Measurements from ENCODE around the gene MAPK8IP2. TPM values are rescaled to one million over a fixed set of nuclear protein-coding genes. Genes with fewer than 3 reads are reported as not detected.
A peak's percentile ranks its signal among the peaks of the same experiment; 100 is the strongest.

The MAPK8IP2 gene
- total and polyA plus RNA-seq, 2 of the 4 experiments (the other 2 are of a cell fraction): under 0.01 to 0.14 TPM

DNA sequence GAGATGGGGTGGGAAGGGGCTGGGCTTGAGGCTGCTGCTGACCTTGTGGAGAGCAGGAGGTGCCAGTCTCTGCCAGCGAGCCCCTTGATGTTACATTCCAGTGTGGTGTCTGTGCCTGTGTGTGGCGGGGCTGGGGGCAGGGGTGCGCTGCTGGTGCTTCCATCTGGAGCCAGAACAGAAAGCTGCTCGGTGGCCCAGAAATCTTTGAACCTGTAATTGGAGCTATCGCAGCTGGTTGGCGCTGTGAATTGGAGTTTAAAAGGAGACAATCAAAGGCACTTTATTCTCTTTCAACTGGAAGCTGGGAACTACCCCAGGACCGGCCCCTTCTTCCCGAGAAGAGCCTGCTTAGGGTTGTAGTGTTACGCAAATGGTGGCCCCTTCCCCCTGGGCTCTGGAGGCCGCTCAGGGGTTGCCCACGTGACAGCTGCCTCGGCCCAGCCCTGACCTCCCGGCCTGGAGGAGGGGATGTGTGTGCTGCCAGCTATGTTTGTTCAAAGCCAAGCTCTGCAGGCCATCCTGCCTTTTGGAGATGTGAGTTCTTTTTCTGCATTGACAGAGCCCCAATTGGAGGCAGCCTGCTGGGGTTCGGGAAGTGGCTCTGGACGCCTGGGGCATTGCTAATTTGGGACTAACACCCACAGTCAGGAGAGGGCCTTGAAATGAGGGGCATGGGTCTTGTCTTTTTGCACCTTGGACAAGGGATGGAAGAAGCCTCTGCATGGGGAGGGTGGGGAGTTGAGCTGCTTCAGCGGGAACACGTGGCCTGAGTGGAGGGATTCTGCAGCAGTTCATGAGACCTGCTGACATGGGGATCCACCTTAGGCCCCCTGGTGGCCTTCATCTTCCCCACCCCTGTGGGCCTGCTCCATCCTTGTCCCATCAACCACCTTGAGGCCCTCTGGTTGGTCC lies 41.4 kb downstream of the MAPK8IP2 start:
- Histone ChIP-seq H4K91ac (ENCODE audit: insufficient read depth, low read depth, low read length) (no peak overlapping the region), H2BK15ac (ENCODE audit: low read depth, low read length) (no peak overlapping the region), H3K56ac (ENCODE audit: extremely low read depth, insufficient read depth, low read length) (no peak overlapping the region), H3K79me1 (ENCODE audit: low read depth in 1 of 2, low read length in 2 of 2) (no peaks in the 10 kb centered on the region), H4K5ac (ENCODE audit: low read depth, low read length) (peak overlapping the region; percentile 6; the same call in 1 of the 2 replicates), H4K20me1 (ENCODE audit: insufficient read depth, low read length) (no peaks in the 10 kb centered on the region), H2AFZ (replicated peaks; ENCODE audit: low read length, poor library complexity) (peak overlapping the region; percentile 70), H3K18ac (ENCODE audit: low read depth, low read length) (no peak overlapping the region; the same call in 1 of the 2 replicates), H2BK120ac (ENCODE audit: low read depth, low read length) (no peak overlapping the region), H2BK20ac (ENCODE audit: low read depth, low read length) (no peak overlapping the region), H3K9ac (ENCODE audit: low read depth, low read length) (no peak overlapping the region), H3K9me3 (ENCODE audit: control insufficient read depth, insufficient read depth, low read length) (peaks cover 2% of the 10 kb centered on the region; the same call in 1 of the 2 replicates), H3K23ac (ENCODE audit: low read depth, low read length) (no peak overlapping the region), H3K4me1 (ENCODE audit: control insufficient read depth, insufficient read depth, low read length) (peaks cover 10% of the 10 kb centered on the region; the same call in 1 of the 2 replicates), H2AK5ac (ENCODE audit: low read depth, low read length) (no peak overlapping the region), H3K9me1 (ENCODE audit: insufficient read depth, low read length) (no peaks in the 10 kb centered on the region), H2AK9ac (replicated peaks; ENCODE audit: low read depth, low read length, poor library complexity) (no peak overlapping the region), H3K27ac (ENCODE audit: insufficient read depth, low read length) (no peak overlapping the region), H3K36me3 (ENCODE audit: control insufficient read depth, insufficient read depth, low read length) (no peaks in the 10 kb centered on the region), H3K14ac (replicated peaks; ENCODE audit: low read depth, low read length) (no peak overlapping the region), H3K4me3 (ENCODE audit: insufficient read depth, low read depth, low read length) (no peak overlapping the region), H4K8ac (ENCODE audit: low read depth in 2 of 2, low read length in 2 of 2) (no peak overlapping the region), H3K4ac (ENCODE audit: low read depth, low read length) (no peak overlapping the region), H3K4me2 (ENCODE audit: low read depth, low read length) (peak overlapping the region; percentile 54; the same call in 1 of the 2 replicates), H2BK5ac (ENCODE audit: low read depth, low read length, poor library complexity, severe bottlenecking) (no peak overlapping the region), H3K27me3 (ENCODE audit: control insufficient read depth, insufficient read depth, low read length) (peaks cover 40% of the 10 kb centered on the region)
- in situ Hi-C loops (cut with MboI; ENCODE audit: low sequenced_read_pairs): no loop called here
- peak; percentile 88 for ATAC-seq (ENCODE audit: low read depth)
- peak; percentile 32 for DNase-seq
- intact Hi-C loops (cut with micrococcal nuclease): no loop called here
- dilution Hi-C loops (cut with HindIII; ENCODE audit: low sequenced_read_pairs, unreplicated experiment): no loop called here
- WGBS, 2 experiments (ENCODE audit: extremely low coverage in 2 of 2, insufficient read length in 1 of 2): 10% methylated on average over 10 of the region's 17 CpGs; no CpG with 5 or more reads in 1 of the 2 experiments
- CTCF ChIA-PET: interaction anchor here (0.6 to 1.1 kb wide), 3 partner anchors 10 to 320 kb away, joined by 3 to 5 read pairs (median 3); no protein-coding TSS in a partner anchor
- no TSS peak for BruUV-seq (replicated peaks)
- POLR2A ChIA-PET (ENCODE audit: unreplicated experiment): no interaction called here
- TF ChIP-seq RFX5 (IDR thresholded peaks at IDR 0.05; ENCODE audit: low read depth, low read length) (no peak), POLR2A (IDR thresholded peaks at IDR 0.05; ENCODE audit: low read depth, low read length) (no peak), CTCF (conservative IDR thresholded peaks at IDR 0.05; ENCODE audit: low read depth, low read length) (peak; percentile 49), BHLHE40 (IDR thresholded peaks at IDR 0.05; ENCODE audit: low read depth, low read length) (no peak), MAZ (IDR thresholded peaks at IDR 0.05; ENCODE audit: borderline replicate concordance, low read depth, low read length) (no peak), RAD21 (IDR thresholded peaks at IDR 0.05; ENCODE audit: low read length) (peak; percentile 31; the same call in 1 of the 2 replicates), FOS (IDR thresholded peaks at IDR 0.05; ENCODE audit: low read depth, low read length) (no peak), MXI1 (IDR thresholded peaks at IDR 0.05; ENCODE audit: borderline replicate concordance, low read depth, low read length) (no peak), CEBPB (IDR thresholded peaks at IDR 0.05; ENCODE audit: low read depth, low read length) (no peak), SMC3 (IDR thresholded peaks at IDR 0.05; ENCODE audit: low read depth, low read length) (peak; percentile 13; the same call in 1 of the 2 replicates), CHD1 (IDR thresholded peaks at IDR 0.05; ENCODE audit: low read depth, low read length) (no peak), MAFK (IDR thresholded peaks at IDR 0.05; ENCODE audit: low read depth, low read length) (no peak)
- TF ChIP-seq, protein P1, sequence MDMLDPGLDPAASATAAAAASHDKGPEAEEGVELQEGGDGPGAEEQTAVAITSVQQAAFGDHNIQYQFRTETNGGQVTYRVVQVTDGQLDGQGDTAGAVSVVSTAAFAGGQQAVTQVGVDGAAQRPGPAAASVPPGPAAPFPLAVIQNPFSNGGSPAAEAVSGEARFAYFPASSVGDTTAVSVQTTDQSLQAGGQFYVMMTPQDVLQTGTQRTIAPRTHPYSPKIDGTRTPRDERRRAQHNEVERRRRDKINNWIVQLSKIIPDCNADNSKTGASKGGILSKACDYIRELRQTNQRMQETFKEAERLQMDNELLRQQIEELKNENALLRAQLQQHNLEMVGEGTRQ (IDR thresholded peaks at IDR 0.05; ENCODE audit: low read depth, low read length): peak; percentile 45
- TF ChIP-seq, protein P2, sequence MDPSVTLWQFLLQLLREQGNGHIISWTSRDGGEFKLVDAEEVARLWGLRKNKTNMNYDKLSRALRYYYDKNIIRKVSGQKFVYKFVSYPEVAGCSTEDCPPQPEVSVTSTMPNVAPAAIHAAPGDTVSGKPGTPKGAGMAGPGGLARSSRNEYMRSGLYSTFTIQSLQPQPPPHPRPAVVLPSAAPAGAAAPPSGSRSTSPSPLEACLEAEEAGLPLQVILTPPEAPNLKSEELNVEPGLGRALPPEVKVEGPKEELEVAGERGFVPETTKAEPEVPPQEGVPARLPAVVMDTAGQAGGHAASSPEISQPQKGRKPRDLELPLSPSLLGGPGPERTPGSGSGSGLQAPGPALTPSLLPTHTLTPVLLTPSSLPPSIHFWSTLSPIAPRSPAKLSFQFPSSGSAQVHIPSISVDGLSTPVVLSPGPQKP (IDR thresholded peaks at IDR 0.05; ENCODE audit: borderline replicate concordance, low read depth, low read length): no peak
